Liver (tissue), 9 donors: Measurements from ENCODE around the gene SPTBN2. TPM values are rescaled to one million over a fixed set of nuclear protein-coding genes. Genes with fewer than 3 reads are reported as not detected.

Experiments used
- DNase-seq: peaks from one replicate; pipeline ENCODE4 v3.0.0-alpha.2; 2017; ENCODE audit warnings: low spot score
- H3K27ac ChIP-seq, 2 donors: one replicate each; pipeline ENCODE4 v1.7.0; 2013; ENCODE audit warnings: inconsistent platforms in 2 of 2, low read length in 2 of 2, control low read depth in 1 of 2, low read depth in 1 of 2, mild to moderate bottlenecking in 1 of 2
- H3K27me3 ChIP-seq, 4 donors: one replicate each; pipeline versions ENCODE4 v1.6.1 to v1.7.0; 2013; ENCODE audit warnings: low read length in 3 of 4, inconsistent platforms in 1 of 4, mild to moderate bottlenecking in 1 of 4, moderate library complexity in 1 of 4; ENCODE audit not compliant: control insufficient read depth in 4 of 4, insufficient read depth in 4 of 4
- H3K36me3 ChIP-seq, 4 donors: one replicate each; pipeline versions ENCODE4 v1.6.1 to v1.7.0; 2013; ENCODE audit warnings: low read length in 3 of 4, mild to moderate bottlenecking in 3 of 4, low read depth in 1 of 4, moderate library complexity in 1 of 4; ENCODE audit not compliant: control insufficient read depth in 4 of 4, insufficient read depth in 3 of 4
- H3K4me1 ChIP-seq, 4 donors: one replicate each; pipeline versions ENCODE4 v1.6.1 to v1.7.0; 2013; ENCODE audit warnings: low read length in 3 of 4, mild to moderate bottlenecking in 3 of 4, moderate library complexity in 1 of 4; ENCODE audit not compliant: control insufficient read depth in 4 of 4, insufficient read depth in 4 of 4
- H3K4me3 ChIP-seq, 3 donors: one replicate each; pipeline versions ENCODE4 v1.6.1 to v1.7.0; 2013; ENCODE audit warnings: low read length in 3 of 3, control low read depth in 1 of 3, low read depth in 1 of 3, mild to moderate bottlenecking in 1 of 3
- H3K9ac ChIP-seq, 2 donors: one replicate each; pipeline ENCODE4 v1.7.0; 2013; ENCODE audit warnings: low read length in 2 of 2, mild to moderate bottlenecking in 2 of 2, moderate library complexity in 2 of 2, control low read depth in 1 of 2, low read depth in 1 of 2
- H3K9me3 ChIP-seq, 4 donors: one replicate each; pipeline versions ENCODE4 v1.6.1 to v1.7.0; 2013; ENCODE audit warnings: low read length in 3 of 4; ENCODE audit not compliant: control insufficient read depth in 4 of 4
- ATF3 ChIP-seq: IDR thresholded peaks from 2 replicates; pipeline ENCODE4 v1.6.1; 2016; ENCODE audit warnings: antibody characterized with exemption
- EGR1 ChIP-seq, 2 donors: IDR thresholded peaks; 2 replicates each; pipeline ENCODE4 v1.6.1; 2016 to 2018; ENCODE audit warnings: antibody characterized with exemption in 2 of 2, low read depth in 2 of 2
- FOXA1 ChIP-seq: IDR thresholded peaks from 2 replicates; pipeline ENCODE4 v1.6.1; 2016; ENCODE audit warnings: antibody characterized with exemption
- FOXA2 ChIP-seq: IDR thresholded peaks from 2 replicates; pipeline ENCODE4 v1.6.1; 2016; ENCODE audit warnings: antibody characterized with exemption
- GABPA ChIP-seq, 2 donors: IDR thresholded peaks in 1 of 2; conservative IDR thresholded peaks in 1 of 2; 2 replicates each; pipeline ENCODE4 v1.6.1; 2016; ENCODE audit warnings: antibody characterized with exemption in 2 of 2, mild to moderate bottlenecking in 1 of 2, moderate library complexity in 1 of 2
- HNF4A ChIP-seq, 2 donors: conservative IDR thresholded peaks; 2 replicates each; pipeline ENCODE4 v1.6.1; 2016; ENCODE audit warnings: antibody characterized with exemption in 2 of 2, mild to moderate bottlenecking in 2 of 2
- HNF4G ChIP-seq: IDR thresholded peaks from 2 replicates; pipeline ENCODE4 v1.6.1; 2016; ENCODE audit warnings: antibody characterized with exemption
- JUND ChIP-seq, 2 donors: IDR thresholded peaks; 2 replicates each; pipeline ENCODE4 v1.6.1; 2016; ENCODE audit warnings: antibody characterized with exemption in 2 of 2
- MAX ChIP-seq: IDR thresholded peaks from 2 replicates; pipeline ENCODE4 v1.6.1; 2016; ENCODE audit warnings: antibody characterized with exemption
- NR2F2 ChIP-seq: IDR thresholded peaks from 2 replicates; pipeline ENCODE4 v1.6.1; 2016; ENCODE audit warnings: antibody characterized with exemption
- RAD21 ChIP-seq, 2 donors: IDR thresholded peaks; 2 replicates each; pipeline ENCODE4 v1.6.1; 2016; ENCODE audit warnings: antibody characterized with exemption in 2 of 2, mild to moderate bottlenecking in 2 of 2
- REST ChIP-seq: IDR thresholded peaks from 2 replicates; pipeline ENCODE4 v1.6.1; 2016; ENCODE audit warnings: antibody characterized with exemption, mild to moderate bottlenecking
- RXRA ChIP-seq, 2 donors: IDR thresholded peaks; 2 replicates each; pipeline ENCODE4 v1.6.1; 2017 to 2018; ENCODE audit warnings: antibody characterized with exemption in 2 of 2, mild to moderate bottlenecking in 1 of 2
- SP1 ChIP-seq: IDR thresholded peaks from 2 replicates; pipeline ENCODE4 v1.6.1; 2018; ENCODE audit warnings: antibody characterized with exemption, mild to moderate bottlenecking
- TAF1 ChIP-seq: conservative IDR thresholded peaks from 2 replicates; pipeline ENCODE4 v1.6.1; 2016; ENCODE audit warnings: antibody characterized with exemption, mild to moderate bottlenecking
- YY1 ChIP-seq: IDR thresholded peaks from 2 replicates; pipeline ENCODE4 v1.6.1; 2016; ENCODE audit warnings: antibody characterized with exemption, mild to moderate bottlenecking
- ZBTB33 ChIP-seq: IDR thresholded peaks from 2 replicates; pipeline ENCODE4 v1.6.1; 2016; ENCODE audit warnings: antibody characterized with exemption
- WGBS: extraction: QIAGEN DNeasy Blood & Tissue Kit; methylation state at CpG from one replicate; pipeline ENCODE4 v1.1.7; 2013; 5-methylcytosine and 5-hydroxymethylcytosine counted together
- polyA plus RNA-seq, 2 donors: library from polyadenylated mRNA; stranded (reverse) in 1 of 2; unstranded in 1 of 2; fragments of 200-250 nt in 1 of 2; fragments of >200 nt in 1 of 2; fragmentation: Nextera tagmentation in 1 of 2; extraction: Ambion mirVana in 1 of 2; gene quantifications; one replicate each; pipeline versions ENCODE4 v1.2.1 to v1.2.3, GENCODE V29; 2013 to 2015
- total RNA-seq, 2 donors: library from RNA; depleted of rRNA; stranded (reverse); fragments of >200 nt; gene quantifications; one replicate each; pipeline ENCODE4 v1.2.3, GENCODE V29; 2014
- donor health status: healthy.
- donor health status: healthy.
- donor health status: healthy.
- donor health status: healthy.
- donor health status: healthy.

The SPTBN2 gene
- total and polyA plus RNA-seq, 4 donors = 9.6 to 103 (median 22.6) TPM

GRCh38 chr11:66741153-66741552 lies 12.1 kb upstream of the SPTBN2 start (continued):
- TF ChIP-seq RXRA (IDR thresholded peaks at IDR 0.05) (no peak), MAX (no peak), TAF1 (no peak), FOXA1 (no peak), GABPA (IDR thresholded peaks at IDR 0.05 in 1 of 2, conservative IDR thresholded peaks at IDR 0.05 in 1 of 2) (no peak), HNF4G (no peak), EGR1 (IDR thresholded peaks at IDR 0.05; ENCODE audit: low read depth in 2 of 2) (no peak)

GRCh38 chr11:66739983-66740382 lies 11.0 kb upstream of the SPTBN2 start:
- Histone ChIP-seq H3K9ac (no peak overlapping the region), H3K27me3 (no peaks in the 10 kb centered on the region), H3K27ac (no peak overlapping the region), H3K4me3 (no peak overlapping the region), H3K4me1 (peaks cover 1 to 8% (median 3%) of the 10 kb centered on the region in 4 donors), H3K36me3 (no peaks in the 10 kb centered on the region), H3K9me3 (no peaks in the 10 kb centered on the region)
- WGBS = 68% methylated on average over 2 of the region's 2 CpGs
- no peak for TF ChIP-seq EGR1 (IDR thresholded peaks at IDR 0.05; ENCODE audit: low read depth in 2 of 2)
- no peak for TF ChIP-seq JUND (IDR thresholded peaks at IDR 0.05)
- no peak for TF ChIP-seq NR2F2
- no peak for TF ChIP-seq YY1
- TF ChIP-seq ZBTB33 = no peak
- no peak for TF ChIP-seq MAX
- TF ChIP-seq GABPA (IDR thresholded peaks at IDR 0.05 in 1 of 2, conservative IDR thresholded peaks at IDR 0.05 in 1 of 2) = no peak
- no peak for TF ChIP-seq RAD21 (IDR thresholded peaks at IDR 0.05)
- no peak for TF ChIP-seq ATF3
- no peak for TF ChIP-seq RXRA (IDR thresholded peaks at IDR 0.05)
- TF ChIP-seq FOXA2 = no peak
- no peak for TF ChIP-seq REST
- TF ChIP-seq TAF1 = no peak
- TF ChIP-seq SP1 = no peak
- TF ChIP-seq HNF4G = no peak
- no peak for TF ChIP-seq HNF4A (conservative IDR thresholded peaks at IDR 0.05)
- no peak for DNase-seq
